GM12878 (cell line): Measurements from ENCODE around the gene SRP54. TPM values are rescaled to one million over a fixed set of nuclear protein-coding genes. Genes with fewer than 3 reads are reported as not detected.
A peak's percentile ranks its signal among the peaks of the same experiment; 100 is the strongest.

ENCODE experiments used
- ATAC-seq: fragments of 200-7000 bp; cut with Tn5 transposase; 3 replicates; pipeline ENCODE4 v1.9.1; 2020; ENCODE audit warnings: mild to moderate bottlenecking, moderate library complexity
- Bru-seq: library from RNA; stranded (reverse); fragments of 400-500 nt; gene quantifications from one replicate; lab custom pipeline; 2021; lab: Mats Ljungman, UMichigan
- BruChase-seq, 2 experiments: library from RNA; stranded (reverse); fragments of 400-500 nt; gene quantifications; one replicate each; lab custom pipeline; 2021; lab: Mats Ljungman, UMichigan
- BruUV-seq: library from RNA; stranded (reverse); fragments of 400-500 nt; replicated peaks from 2 replicates; lab custom pipeline; 2021; lab: Mats Ljungman, UMichigan
- CTCF ChIA-PET: fragments of 300-600 bp; sonication (Branson Sonifier 250); formaldehyde crosslinking; extraction: SDS; loops from one replicate; lab custom pipeline; 2021; ENCODE audit warnings: inconsistent platforms; lab: Yijun Ruan, JAX
- POLR2A ChIA-PET: fragments of 350-600 bp; formaldehyde crosslinking; extraction: SDS; loops from one replicate; lab custom pipeline; 2021; ENCODE audit warnings: inconsistent platforms; lab: Charles Lee
- RAD21 ChIA-PET: fragments of 300-600 bp; sonication (Branson Sonifier 250); formaldehyde crosslinking; loops from one replicate; lab custom pipeline; 2023; ENCODE audit warnings: antibody characterized with exemption; ENCODE audit not compliant: unreplicated experiment; lab: Charles Lee
- SMC1A ChIA-PET: fragments of 300-600 bp; sonication (Branson Sonifier 250); formaldehyde crosslinking; loops from one replicate; lab custom pipeline; 2023; ENCODE audit not compliant: unreplicated experiment, uncharacterized antibody; lab: Charles Lee
- DNase-seq: peaks from one replicate; pipeline ENCODE4 v3.0.0-alpha.2; 2011; ENCODE audit warnings: low read depth, low spot score
- FAIRE-seq: peaks from 3 replicates; lab custom pipeline; 2011; peaks lifted over from hg19 to GRCh38; lab: Jason Lieb, UNC
- H2AFZ ChIP-seq: 2 replicates; pipeline ENCODE4 v1.6.0; 2011; ENCODE audit warnings: low read depth, low read length, control low read depth; ENCODE audit not compliant: control insufficient read depth
- H3K27ac ChIP-seq: 2 replicates; pipeline ENCODE4 v1.5.1; 2011; ENCODE audit warnings: control low read depth; ENCODE audit not compliant: control insufficient read depth, insufficient read depth
- H3K27me3 ChIP-seq, 2 experiments: replicated peaks in 1 of 2; 2 replicates each; pipeline versions ENCODE4 v1.6.0 to v1.6.1; 2011; ENCODE audit warnings: low read length in 1 of 2; ENCODE audit not compliant: control insufficient read depth in 2 of 2, insufficient read depth in 2 of 2
- H3K36me3 ChIP-seq, 2 experiments: 2 replicates each; pipeline ENCODE4 v1.5.1; 2011; ENCODE audit warnings: low read length in 1 of 2; ENCODE audit not compliant: control insufficient read depth in 2 of 2, insufficient read depth in 2 of 2
- H3K4me1 ChIP-seq: 2 replicates; pipeline ENCODE4 v1.6.1; 2011; ENCODE audit warnings: mild to moderate bottlenecking, low read length, moderate library complexity, mixed read lengths; ENCODE audit not compliant: control insufficient read depth, insufficient read depth
- H3K4me2 ChIP-seq: 2 replicates; pipeline ENCODE4 v1.6.0; 2011; ENCODE audit warnings: control low read depth; ENCODE audit not compliant: control insufficient read depth, insufficient read depth
- H3K4me3 ChIP-seq: fragments of 200-600 bp; sonication (generic); 2 replicates; pipeline ENCODE4 v1.5.1; 2016
- H3K79me2 ChIP-seq: 2 replicates; pipeline ENCODE4 v1.6.0; 2011; ENCODE audit warnings: low read length; ENCODE audit not compliant: control insufficient read depth, insufficient read depth
- H3K9ac ChIP-seq: 2 replicates; pipeline ENCODE4 v1.8.0; 2011; ENCODE audit warnings: low read length, control low read depth, mixed read lengths; ENCODE audit not compliant: control insufficient read depth, insufficient read depth
- H3K9me3 ChIP-seq: replicated peaks from 3 replicates; pipeline ENCODE4 v1.5.1; 2011; ENCODE audit warnings: mild to moderate bottlenecking, low read length; ENCODE audit not compliant: control insufficient read depth, insufficient read depth
- H4K20me1 ChIP-seq: 2 replicates; pipeline ENCODE4 v1.6.0; 2011; ENCODE audit not compliant: control insufficient read depth, insufficient read depth
- MEF2A ChIP-seq: IDR thresholded peaks from 2 replicates; pipeline ENCODE4 v1.6.1; 2011; ENCODE audit warnings: low read depth, mild to moderate bottlenecking, low read length, moderate library complexity; ENCODE audit not compliant: insufficient read depth
- MEF2B ChIP-seq: fragments of 450-650 bp; IDR thresholded peaks from 2 replicates; pipeline ENCODE4 v1.6.1; 2018; ENCODE audit warnings: mild to moderate bottlenecking, moderate library complexity; ENCODE audit not compliant: partially characterized antibody, poor library complexity, severe bottlenecking
- POU2F2 ChIP-seq: IDR thresholded peaks from 3 replicates; pipeline ENCODE4 v1.6.1; 2011; ENCODE audit warnings: low read depth, mild to moderate bottlenecking, low read length, borderline replicate concordance
- RAD51 ChIP-seq: fragments of 450-650 bp; IDR thresholded peaks from 2 replicates; pipeline ENCODE4 v1.6.1; 2016; ENCODE audit warnings: moderate library complexity, mild to moderate bottlenecking, inconsistent platforms
- SMAD1 ChIP-seq: fragments of 450-650 bp; IDR thresholded peaks from 2 replicates; pipeline ENCODE4 v1.6.1; 2018; ENCODE audit warnings: mild to moderate bottlenecking, low read depth; ENCODE audit not compliant: partially characterized antibody
- SRF ChIP-seq, 2 experiments: IDR thresholded peaks; 2 replicates each; pipeline ENCODE4 v1.6.1; 2011; ENCODE audit warnings: low read depth in 2 of 2, low read length in 2 of 2, mild to moderate bottlenecking in 1 of 2, moderate library complexity in 1 of 2
- TBL1XR1 ChIP-seq: IDR thresholded peaks from 2 replicates; pipeline ENCODE4 v1.6.1; 2012; ENCODE audit warnings: low read depth, low read length, improper control_type of control experiment
- YBX1 ChIP-seq: fragments of 450-650 bp; IDR thresholded peaks from 2 replicates; pipeline ENCODE4 v1.6.1; 2016; ENCODE audit warnings: antibody characterized with exemption
- ZBED1 ChIP-seq: IDR thresholded peaks from 2 replicates; pipeline ENCODE4 v1.6.1; 2016; ENCODE audit warnings: borderline replicate concordance
- ZZZ3 ChIP-seq: IDR thresholded peaks from 2 replicates; pipeline ENCODE4 v1.6.1; 2011; ENCODE audit warnings: low read depth; ENCODE audit not compliant: control insufficient read depth, insufficient read length
- WGBS: methylation state at CpG from one replicate; pipeline ENCODE4 v1.1.6; 2016; ENCODE audit warnings: low lambda C conversion rate; ENCODE audit not compliant: insufficient replicate concordance, insufficient coverage; ENCODE audit errors: missing lambda C conversion rate; 5-methylcytosine and 5-hydroxymethylcytosine counted together
- in situ Hi-C: fragments of 300-500 bp; cut with MboI; formaldehyde crosslinking; loops from 9 replicates; pipeline ENCODE4 v1.14.3; 2018; ENCODE audit warnings: mixed read lengths
- intact Hi-C: fragments of 100-400 bp; cut with micrococcal nuclease; formaldehyde crosslinking; loops from one replicate; pipeline ENCODE4 v1.14.2; 2022; ENCODE audit not compliant: unreplicated experiment
- long read RNA-seq, 2 experiments: library from polyadenylated mRNA; unstranded; transcript quantifications; one replicate each; pipeline ENCODE4 v2.0.0, GENCODE V29; 2019 to 2020
- polyA minus RNA-seq, 3 experiments: library from RNA; depleted of rRNA, polyadenylated mRNA; stranded (reverse); fragments of >200 nt; gene quantifications; 2 replicates each; pipeline ENCODE4 v1.2.3, GENCODE V29; 2011
- polyA plus RNA-seq, 11 experiments: library from polyadenylated mRNA; depleted of rRNA in 4 of 11; unstranded in 6 of 11; stranded (reverse) in 5 of 11; fragments of >200 nt; fragmentation: Nextera tagmentation in 4 of 11; fragmentation: Illumina TruSeq in 1 of 11; extraction: Ambion mirVana in 4 of 11; extraction: Trizol in 1 of 11; gene quantifications; 1 replicate in 1 of 11; 2 replicates in 10 of 11; pipeline versions ENCODE4 v1.2.1 to v1.2.3, GENCODE V29; 2011 to 2016; ENCODE audit warnings: inconsistent platforms in 2 of 11, missing spikeins in 2 of 11, low read depth in 1 of 11
- total RNA-seq, 4 experiments: library from RNA; depleted of rRNA in 3 of 4; stranded (reverse); fragments of >200 nt in 3 of 4; fragmentation: Illumina TruSeq in 1 of 4; extraction: Trizol in 1 of 4; gene quantifications; 2 replicates each; pipeline versions ENCODE4 v1.2.1 to v1.2.3, GENCODE V29; 2013 to 2021
- TF ChIP-seq, protein P1 (sequence below): fragments of 450-650 bp; IDR thresholded peaks from 2 replicates; pipeline ENCODE4 v1.6.1; 2014; ENCODE audit warnings: mild to moderate bottlenecking
- TF ChIP-seq, protein P2 (sequence below): fragments of 450-650 bp; IDR thresholded peaks from 2 replicates; pipeline ENCODE4 v1.6.1; 2016; ENCODE audit warnings: mild to moderate bottlenecking, moderate library complexity, borderline replicate concordance

SRP54 gene
- total RNA-seq (2013; cell fraction: nucleolus; rRNA removed), result 246 and 247 TPM in 2 replicates
- total RNA-seq (2014; rRNA removed) (70.3 and 83.3 TPM in 2 replicates), total RNA-seq (2014; rRNA removed; fragmentation: Illumina TruSeq; extraction: Trizol) (112 and 114 TPM in 2 replicates), total RNA-seq (2021) (60.1 and 70.8 TPM in 2 replicates), polyA plus RNA-seq (2011; rRNA removed) (54.1 and 77.4 TPM in 2 replicates), polyA plus RNA-seq (2014; fragmentation: Illumina TruSeq; extraction: Trizol) (116 and 134 TPM in 2 replicates), polyA plus RNA-seq (2014; fragmentation: Nextera tagmentation; extraction: Ambion mirVana) (10 to 100 TPM; 71.3 to 73.3 TPM), polyA plus RNA-seq (2014; rRNA removed) (66.7 and 70.0 TPM in 2 replicates), polyA plus RNA-seq (2016; fragmentation: Nextera tagmentation; extraction: Ambion mirVana) (100 to 1,000 TPM; 123 to 130 TPM), polyA minus RNA-seq (2011; rRNA and poly(A)+ RNA removed) (31.1 and 34.8 TPM in 2 replicates), Bru-seq, nascent RNA (percentile 91 among the genes with signal in this experiment), BruChase-seq, experiment 1, labeled RNA remaining after a 6-hour chase (percentile 95 among the genes with signal in this experiment), BruChase-seq, experiment 2, labeled RNA remaining after a 2-hour chase (percentile 95 among the genes with signal in this experiment)
- polyA plus RNA-seq (2011; ENCODE audit: low read depth), result 55.2 TPM
- 37.8 and 54.1 TPM in 2 replicates for polyA plus RNA-seq (2011; cell fraction: cytosol; rRNA removed)
- 43.3 and 52.4 TPM in 2 replicates for polyA plus RNA-seq (2011; cell fraction: nucleus; rRNA removed)
- polyA plus RNA-seq (2012), result 73.7 and 77.5 TPM in 2 replicates
- 17.0 and 28.3 TPM in 2 replicates for polyA minus RNA-seq (2011; cell fraction: cytosol; rRNA and poly(A)+ RNA removed)
- polyA minus RNA-seq (2011; cell fraction: nucleus; rRNA and poly(A)+ RNA removed), result 28.9 and 44.6 TPM in 2 replicates
- long read RNA-seq, experiment 1, transcript SRP54-201 (16 exons, 2,279 nt), result major isoform, 107 of 121 reads
- long read RNA-seq, experiment 1, partial matches to known transcripts, result 5 of 121 reads
- long read RNA-seq, experiment 1, other reads (novel, unspliced or antisense), result 8 of 121 reads
- long read RNA-seq, experiment 2, transcript SRP54-202 (15 exons, 2,187 nt), result minor isoform, 11 of 1,280 reads
- long read RNA-seq, experiment 2, transcript SRP54-201 (16 exons, 2,279 nt), result major isoform, 1,115 of 1,280 reads
- long read RNA-seq, experiment 2, partial matches to known transcripts, result 78 of 1,280 reads
- long read RNA-seq, experiment 2, other reads (novel, unspliced or antisense), result 72 of 1,280 reads

DNA sequence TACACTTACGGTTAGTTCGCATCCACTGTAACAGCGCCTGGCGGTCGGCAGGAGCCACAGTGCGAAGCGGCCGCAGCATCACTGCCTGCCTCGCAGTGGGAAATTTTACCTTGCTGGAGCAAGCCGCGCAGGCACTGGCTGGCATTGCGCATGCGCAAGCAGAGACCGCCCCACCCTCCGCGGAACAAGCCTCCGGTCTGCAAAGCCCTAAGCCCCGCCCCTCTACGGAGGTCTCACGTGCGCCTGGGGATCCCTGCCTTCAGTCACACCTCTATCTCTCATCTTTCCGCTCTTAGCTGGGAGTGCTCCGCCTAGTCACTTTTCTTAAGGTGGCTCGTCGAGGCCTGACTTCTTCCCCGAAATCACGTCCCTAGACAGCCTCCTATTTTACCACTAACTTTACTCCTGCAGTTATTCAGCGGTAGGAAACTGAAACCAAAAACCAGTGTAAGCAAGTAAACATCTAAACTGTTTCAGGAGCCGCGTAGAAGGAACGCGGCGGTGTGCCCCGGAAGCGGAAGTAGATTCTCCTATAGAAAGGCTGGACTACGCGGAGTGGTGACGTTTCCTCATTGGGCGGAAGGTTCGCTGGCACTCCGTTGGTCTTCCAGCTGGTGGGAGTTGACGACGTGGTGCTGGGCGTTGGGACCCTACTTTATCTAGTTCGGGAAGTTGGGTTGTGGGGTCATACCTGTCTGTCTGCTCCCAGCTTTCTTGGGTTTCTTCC, at the start of gene SRP54:
Gene SRP54 (plus strand): TSS at position 572 of the 727 bp plus-strand sequence. CDS start 13,718 bp downstream, outside the sequence.
- H3K9me3 ChIP-seq, result no peaks in the 10 kb centered on the region
- no peaks in the 10 kb centered on the region for H4K20me1 ChIP-seq
- H3K4me1 ChIP-seq, result no peaks in the 10 kb centered on the region
- peak within 1 kb of the TSS; percentile 84 for H3K4me2 ChIP-seq
- H3K27me3 ChIP-seq, result no peaks in the 10 kb centered on the region
- peak; percentile 92 for FAIRE-seq
- CTCF ChIA-PET, result interaction anchor here (0.9 to 5.5 kb wide), 10 partner anchors 11 to 440 kb away, joined by 3 to 20 read pairs (median 4); partner anchors contain the start of genes BAZ1A and FAM177A1
- H3K79me2 ChIP-seq, result peaks cover 72% of the 10 kb centered on the region
- H2AFZ ChIP-seq, result peak within 1 kb of the TSS; percentile 99
- 1% methylated on average over 45 of the region's 45 CpGs for WGBS
- DNase-seq, result peak; percentile 95
- no TSS peak for BruUV-seq
- peak within 1 kb of the TSS; percentile 96 for H3K9ac ChIP-seq
- SMC1A ChIA-PET, result interaction anchor here (1.0 to 2.7 kb wide), 9 partner anchors 58 to 427 kb away, joined by 3 to 8 read pairs (median 5); partner anchors contain the start of gene BAZ1A
- RAD21 ChIA-PET, result interaction anchor here (0.7 to 4.7 kb wide), 11 partner anchors 13 to 197 kb away, joined by 3 to 29 read pairs (median 7); partner anchors contain the start of gene FAM177A1
- no peaks in the 10 kb centered on the region for H3K36me3 ChIP-seq
- intact Hi-C loops, result loop anchor here (1.0 to 5.0 kb wide), 4 partner anchors 64 to 420 kb away; partner anchors contain the start of genes FAM177A1, NFKBIA and PPP2R3C
- POLR2A ChIA-PET, result interaction anchor here (0.5 to 4.4 kb wide), 17 partner anchors 8 to 844 kb away, joined by 3 to 37 read pairs (median 5); partner anchors contain the start of genes BAZ1A, BRMS1L, FAM177A1 and PPP2R3C
- peak within 1 kb of the TSS; percentile 89 for H3K4me3 ChIP-seq
- ATAC-seq, result peak; percentile 88
- peak within 1 kb of the TSS; percentile 95 for H3K27ac ChIP-seq
- in situ Hi-C loops, result loop anchor here (5.0 kb wide), 1 partner anchor 110 kb away; no protein-coding TSS in a partner anchor
- 0 out of 4 replicates have a peak, but pooled peaks have one; percentile 14 to 18 for TF ChIP-seq SRF (IDR thresholded peaks at IDR 0.05; ENCODE audit: low read depth in 2 of 2, low read length in 2 of 2)
- no peak for TF ChIP-seq ZZZ3
- TF ChIP-seq ZBED1, result peak; percentile 77; the same call in 1 of the 2 replicates
- TF ChIP-seq MEF2A, result no peak
- TF ChIP-seq RAD51, result peak; percentile 89
- TF ChIP-seq, protein P1, sequence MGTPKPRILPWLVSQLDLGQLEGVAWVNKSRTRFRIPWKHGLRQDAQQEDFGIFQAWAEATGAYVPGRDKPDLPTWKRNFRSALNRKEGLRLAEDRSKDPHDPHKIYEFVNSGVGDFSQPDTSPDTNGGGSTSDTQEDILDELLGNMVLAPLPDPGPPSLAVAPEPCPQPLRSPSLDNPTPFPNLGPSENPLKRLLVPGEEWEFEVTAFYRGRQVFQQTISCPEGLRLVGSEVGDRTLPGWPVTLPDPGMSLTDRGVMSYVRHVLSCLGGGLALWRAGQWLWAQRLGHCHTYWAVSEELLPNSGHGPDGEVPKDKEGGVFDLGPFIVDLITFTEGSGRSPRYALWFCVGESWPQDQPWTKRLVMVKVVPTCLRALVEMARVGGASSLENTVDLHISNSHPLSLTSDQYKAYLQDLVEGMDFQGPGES, result no peak
- TF ChIP-seq SMAD1, result peak; percentile 53
- TF ChIP-seq MEF2B, result peak; percentile 59
- TF ChIP-seq, protein P2, sequence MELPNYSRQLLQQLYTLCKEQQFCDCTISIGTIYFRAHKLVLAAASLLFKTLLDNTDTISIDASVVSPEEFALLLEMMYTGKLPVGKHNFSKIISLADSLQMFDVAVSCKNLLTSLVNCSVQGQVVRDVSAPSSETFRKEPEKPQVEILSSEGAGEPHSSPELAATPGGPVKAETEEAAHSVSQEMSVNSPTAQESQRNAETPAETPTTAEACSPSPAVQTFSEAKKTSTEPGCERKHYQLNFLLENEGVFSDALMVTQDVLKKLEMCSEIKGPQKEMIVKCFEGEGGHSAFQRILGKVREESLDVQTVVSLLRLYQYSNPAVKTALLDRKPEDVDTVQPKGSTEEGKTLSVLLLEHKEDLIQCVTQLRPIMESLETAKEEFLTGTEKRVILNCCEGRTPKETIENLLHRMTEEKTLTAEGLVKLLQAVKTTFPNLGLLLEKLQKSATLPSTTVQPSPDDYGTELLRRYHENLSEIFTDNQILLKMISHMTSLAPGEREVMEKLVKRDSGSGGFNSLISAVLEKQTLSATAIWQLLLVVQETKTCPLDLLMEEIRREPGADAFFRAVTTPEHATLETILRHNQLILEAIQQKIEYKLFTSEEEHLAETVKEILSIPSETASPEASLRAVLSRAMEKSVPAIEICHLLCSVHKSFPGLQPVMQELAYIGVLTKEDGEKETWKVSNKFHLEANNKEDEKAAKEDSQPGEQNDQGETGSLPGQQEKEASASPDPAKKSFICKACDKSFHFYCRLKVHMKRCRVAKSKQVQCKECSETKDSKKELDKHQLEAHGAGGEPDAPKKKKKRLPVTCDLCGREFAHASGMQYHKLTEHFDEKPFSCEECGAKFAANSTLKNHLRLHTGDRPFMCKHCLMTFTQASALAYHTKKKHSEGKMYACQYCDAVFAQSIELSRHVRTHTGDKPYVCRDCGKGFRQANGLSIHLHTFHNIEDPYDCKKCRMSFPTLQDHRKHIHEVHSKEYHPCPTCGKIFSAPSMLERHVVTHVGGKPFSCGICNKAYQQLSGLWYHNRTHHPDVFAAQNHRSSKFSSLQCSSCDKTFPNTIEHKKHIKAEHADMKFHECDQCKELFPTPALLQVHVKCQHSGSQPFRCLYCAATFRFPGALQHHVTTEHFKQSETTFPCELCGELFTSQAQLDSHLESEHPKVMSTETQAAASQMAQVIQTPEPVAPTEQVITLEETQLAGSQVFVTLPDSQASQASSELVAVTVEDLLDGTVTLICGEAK, result peak; percentile 98
- peak; percentile 74; the same call in 2 of the 3 replicates for TF ChIP-seq POU2F2
- no peak; the same call in none of the 2 replicates for TF ChIP-seq TBL1XR1
- no peak for TF ChIP-seq YBX1
